MCF 10A (cell line): ENCODE measurements around the gene CAMKMT. TPM values are rescaled to one million over a fixed set of nuclear protein-coding genes. Genes with fewer than 3 reads are reported as not detected.

ENCODE experiments used
- BruUV-seq: library from RNA; stranded (reverse); fragments of 400-500 nt; replicated peaks from 2 replicates; lab custom pipeline; 2021; lab: Mats Ljungman, UMichigan
- CTCF ChIA-PET: fragments of 300-600 bp; sonication (Branson Sonifier 250); formaldehyde crosslinking; extraction: SDS; loops from one replicate; lab custom pipeline; 2021; ENCODE audit warnings: antibody characterized with exemption, inconsistent platforms; lab: Yijun Ruan, JAX
- POLR2A ChIA-PET: fragments of 300-600, 350-650 bp; sonication (Branson Sonifier 250); formaldehyde crosslinking; extraction: SDS; loops from one replicate; lab custom pipeline; 2020; ENCODE audit warnings: antibody characterized with exemption, inconsistent platforms; lab: Yijun Ruan, JAX
- DNase-seq: peaks from one replicate; pipeline ENCODE4 v3.0.0-alpha.2; 2018; ENCODE audit not compliant: unreplicated experiment
- H3K27ac Mint-ChIP-seq: one replicate; pipeline ENCODE4 v1.8.0; 2022; ENCODE audit warnings: mild to moderate bottlenecking, low read depth, mixed read lengths; ENCODE audit not compliant: unreplicated experiment
- H3K27me3 Mint-ChIP-seq: one replicate; pipeline ENCODE4 v1.8.0; 2022; ENCODE audit warnings: mixed read lengths; ENCODE audit not compliant: insufficient read depth, unreplicated experiment
- H3K36me3 Mint-ChIP-seq: one replicate; pipeline ENCODE4 v1.8.0; 2022; ENCODE audit warnings: mild to moderate bottlenecking, moderate library complexity, mixed read lengths; ENCODE audit not compliant: insufficient read depth, unreplicated experiment
- H3K4me1 Mint-ChIP-seq: one replicate; pipeline ENCODE4 v1.8.0; 2022; ENCODE audit warnings: mixed read lengths; ENCODE audit not compliant: insufficient read depth, unreplicated experiment
- H3K4me3 Mint-ChIP-seq: one replicate; pipeline ENCODE4 v1.8.0; 2022; ENCODE audit warnings: mild to moderate bottlenecking, moderate library complexity, mixed read lengths; ENCODE audit not compliant: unreplicated experiment
- H3K9me3 Mint-ChIP-seq: one replicate; pipeline ENCODE4 v1.8.0; 2022; ENCODE audit warnings: mixed read lengths; ENCODE audit not compliant: unreplicated experiment
- intact Hi-C: fragments of 100-400 bp; cut with micrococcal nuclease; formaldehyde crosslinking; loops from 2 replicates; pipeline ENCODE4 v1.14.1; 2022
- total RNA-seq: library from RNA; stranded (reverse); gene quantifications from 2 replicates; pipeline ENCODE4 v1.2.3, GENCODE V29; 2022
- TF ChIP-seq, protein P1 (sequence below): fragments of 200-600 bp; IDR thresholded peaks from one replicate; pipeline ENCODE4 v1.8.0; 2022; ENCODE audit warnings: antibody characterized with exemption, mild to moderate bottlenecking; ENCODE audit not compliant: unreplicated experiment

The CAMKMT gene
- total RNA-seq, 1 experiment from 2014 or later: 9.9 TPM

DNA sequence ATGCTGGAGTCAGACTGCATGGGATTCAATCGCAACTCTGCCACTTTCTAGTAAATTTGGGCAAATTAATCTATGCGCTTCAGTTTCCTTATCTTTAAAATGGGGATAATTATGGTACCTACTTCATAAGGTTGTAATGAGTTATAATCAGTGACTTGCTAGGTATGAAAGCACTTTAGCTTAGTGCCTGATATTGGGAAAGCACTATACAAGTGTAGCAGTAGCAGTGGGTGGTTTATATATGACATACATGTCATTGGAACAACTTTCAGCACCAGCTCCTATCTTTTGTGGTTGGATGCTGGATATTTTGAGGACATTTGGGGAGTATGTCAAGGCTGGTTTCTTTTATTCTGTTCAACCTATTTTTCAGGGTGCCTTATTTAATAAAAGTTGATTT is 277.7 kb downstream of the CAMKMT start:
- intact Hi-C loops: no loop called here
- no peak overlapping the region for H3K27ac Mint-ChIP-seq
- no peak for DNase-seq
- no peaks in the 10 kb centered on the region for H3K36me3 Mint-ChIP-seq
- BruUV-seq: no TSS peak
- TF ChIP-seq, protein P1, sequence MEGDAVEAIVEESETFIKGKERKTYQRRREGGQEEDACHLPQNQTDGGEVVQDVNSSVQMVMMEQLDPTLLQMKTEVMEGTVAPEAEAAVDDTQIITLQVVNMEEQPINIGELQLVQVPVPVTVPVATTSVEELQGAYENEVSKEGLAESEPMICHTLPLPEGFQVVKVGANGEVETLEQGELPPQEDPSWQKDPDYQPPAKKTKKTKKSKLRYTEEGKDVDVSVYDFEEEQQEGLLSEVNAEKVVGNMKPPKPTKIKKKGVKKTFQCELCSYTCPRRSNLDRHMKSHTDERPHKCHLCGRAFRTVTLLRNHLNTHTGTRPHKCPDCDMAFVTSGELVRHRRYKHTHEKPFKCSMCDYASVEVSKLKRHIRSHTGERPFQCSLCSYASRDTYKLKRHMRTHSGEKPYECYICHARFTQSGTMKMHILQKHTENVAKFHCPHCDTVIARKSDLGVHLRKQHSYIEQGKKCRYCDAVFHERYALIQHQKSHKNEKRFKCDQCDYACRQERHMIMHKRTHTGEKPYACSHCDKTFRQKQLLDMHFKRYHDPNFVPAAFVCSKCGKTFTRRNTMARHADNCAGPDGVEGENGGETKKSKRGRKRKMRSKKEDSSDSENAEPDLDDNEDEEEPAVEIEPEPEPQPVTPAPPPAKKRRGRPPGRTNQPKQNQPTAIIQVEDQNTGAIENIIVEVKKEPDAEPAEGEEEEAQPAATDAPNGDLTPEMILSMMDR: no peak
- no peaks in the 10 kb centered on the region for H3K4me1 Mint-ChIP-seq
- ChIA-PET POLR2A (no interaction called here), CTCF (no interaction called here)
- peaks cover 1% of the 10 kb centered on the region for H3K9me3 Mint-ChIP-seq
- H3K27me3 Mint-ChIP-seq: no peaks in the 10 kb centered on the region
- no peak overlapping the region for H3K4me3 Mint-ChIP-seq

DNA sequence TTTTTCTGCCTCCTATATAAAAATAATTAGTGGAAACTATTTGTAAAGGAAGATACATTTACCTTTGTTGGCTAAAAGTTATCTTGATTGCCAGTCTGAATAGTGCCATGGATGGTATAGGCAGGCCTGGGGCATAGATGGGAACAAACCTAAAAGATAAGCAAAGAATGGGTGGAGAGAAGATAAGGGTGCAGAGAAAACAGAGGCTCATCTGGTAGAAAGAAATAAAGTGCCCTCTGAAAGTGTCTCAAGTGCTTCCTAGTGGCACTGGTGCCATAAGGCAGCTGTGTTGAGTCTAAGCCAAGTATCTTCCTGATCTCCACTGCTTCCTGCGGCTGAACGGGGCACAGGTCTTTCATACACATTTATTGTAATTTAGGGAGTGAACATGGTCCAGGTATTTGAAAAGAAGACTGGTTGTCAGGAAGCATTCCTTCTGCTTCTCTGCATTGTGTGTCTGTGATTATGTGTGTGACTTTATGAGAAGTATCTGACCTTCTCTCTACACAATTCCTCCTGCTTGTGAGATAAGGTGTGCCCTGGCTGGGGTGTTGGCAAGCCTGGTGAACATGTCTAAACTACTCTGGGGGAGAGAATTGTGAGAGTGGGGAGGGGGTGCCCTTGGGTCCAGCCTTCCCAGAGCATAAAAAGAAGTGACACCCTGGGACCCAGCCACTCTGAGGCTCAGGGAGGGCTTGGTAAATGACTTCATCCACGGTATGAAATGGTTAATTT is 280.5 kb downstream of the CAMKMT start:
- no peak overlapping the region for H3K4me3 Mint-ChIP-seq
- no peak for DNase-seq
- CTCF ChIA-PET: interaction anchor here (0.7 to 2.2 kb wide), 2 partner anchors 75 to 313 kb away, joined by 3 to 4 read pairs; no protein-coding TSS in a partner anchor
- TF ChIP-seq, protein P1: no peak
- H3K27ac Mint-ChIP-seq: no peak overlapping the region
- intact Hi-C loops: no loop called here
- no peaks in the 10 kb centered on the region for H3K27me3 Mint-ChIP-seq
- no TSS peak for BruUV-seq
- H3K4me1 Mint-ChIP-seq: no peaks in the 10 kb centered on the region
- no peaks in the 10 kb centered on the region for H3K36me3 Mint-ChIP-seq
- H3K9me3 Mint-ChIP-seq: no peaks in the 10 kb centered on the region
- POLR2A ChIA-PET: no interaction called here

DNA sequence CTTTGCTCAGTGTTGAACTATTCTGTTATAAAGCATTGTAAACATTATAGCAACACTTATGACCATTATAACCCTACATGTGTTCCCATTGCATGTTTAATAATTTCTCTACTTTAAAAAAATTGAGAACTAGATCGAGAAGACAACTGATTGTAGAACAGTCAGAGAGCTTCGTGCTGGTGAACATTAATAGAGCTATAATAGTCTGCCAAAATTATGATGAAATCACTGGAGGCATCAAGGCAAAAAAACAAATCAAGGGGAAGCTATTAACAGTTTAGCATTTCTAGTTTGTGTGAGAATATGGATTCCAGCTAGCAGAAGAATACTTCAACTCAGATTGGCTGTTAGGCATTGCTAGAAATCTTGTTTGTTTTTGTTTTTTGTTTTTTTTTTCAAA is 284.2 kb downstream of the CAMKMT start:
- TF ChIP-seq, protein P1: no peak
- no TSS peak for BruUV-seq
- Mint-ChIP-seq H3K4me1 (no peaks in the 10 kb centered on the region), H3K36me3 (no peaks in the 10 kb centered on the region), H3K27ac (no peak overlapping the region), H3K27me3 (no peaks in the 10 kb centered on the region), H3K4me3 (no peak overlapping the region), H3K9me3 (no peaks in the 10 kb centered on the region)
- no peak for DNase-seq
- POLR2A ChIA-PET: interaction anchor here (1.0 kb wide), 1 partner anchor 10 kb away, joined by 3 read pairs; no protein-coding TSS in a partner anchor
- CTCF ChIA-PET: interaction anchor here (1.4 kb wide), 1 partner anchor 167 kb away, joined by 4 read pairs; no protein-coding TSS in a partner anchor
- intact Hi-C loops: no loop called here

DNA sequence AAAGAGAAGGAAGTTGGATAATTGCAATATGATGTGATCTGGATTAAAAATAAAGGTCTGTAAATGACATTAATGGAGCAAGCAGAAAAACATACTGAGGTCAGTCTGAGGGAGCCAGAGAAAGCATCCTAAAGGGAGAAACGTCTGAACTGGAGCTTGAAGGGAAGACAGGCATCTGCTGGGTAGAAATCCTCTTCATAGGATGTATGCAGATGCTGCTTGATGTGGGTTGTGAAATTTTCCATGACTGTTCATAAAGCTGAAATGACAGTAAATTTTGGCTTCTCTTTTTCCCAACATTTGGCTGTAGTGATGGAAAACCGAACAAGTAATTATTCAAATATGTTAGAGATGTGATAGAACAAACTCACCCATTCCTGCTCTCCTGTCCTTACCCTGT is 287.6 kb downstream of the CAMKMT start:
- Mint-ChIP-seq H3K27ac (no peak overlapping the region), H3K4me1 (no peaks in the 10 kb centered on the region), H3K27me3 (no peaks in the 10 kb centered on the region), H3K9me3 (no peaks in the 10 kb centered on the region), H3K36me3 (no peaks in the 10 kb centered on the region), H3K4me3 (no peak overlapping the region)
- intact Hi-C loops: no loop called here
- DNase-seq: no peak
- ChIA-PET POLR2A (no interaction called here), CTCF (interaction anchor here (0.6 kb wide), 1 partner anchor 906 kb away, joined by 3 read pairs; no protein-coding TSS in a partner anchor)
- BruUV-seq: no TSS peak
- TF ChIP-seq, protein P1: no peak
